PFSK-1 (cell line): ENCODE measurements around the gene CERS3.

ENCODE experiments used
- POLR2AphosphoS5 ChIP-seq: IDR thresholded peaks from 2 replicates; pipeline ENCODE4 v1.6.1; 2012; ENCODE audit warnings: low read depth, mild to moderate bottlenecking, control low read depth, low read length, moderate library complexity
- SIN3A ChIP-seq: IDR thresholded peaks from 2 replicates; pipeline ENCODE4 v1.6.1; 2012; ENCODE audit warnings: mild to moderate bottlenecking, low read length, moderate library complexity, borderline replicate concordance; ENCODE audit not compliant: insufficient read depth
- TAF1 ChIP-seq: IDR thresholded peaks from 2 replicates; pipeline ENCODE4 v1.6.1; 2012; ENCODE audit warnings: low read length, control low read depth, borderline replicate concordance; ENCODE audit not compliant: insufficient read depth

DNA sequence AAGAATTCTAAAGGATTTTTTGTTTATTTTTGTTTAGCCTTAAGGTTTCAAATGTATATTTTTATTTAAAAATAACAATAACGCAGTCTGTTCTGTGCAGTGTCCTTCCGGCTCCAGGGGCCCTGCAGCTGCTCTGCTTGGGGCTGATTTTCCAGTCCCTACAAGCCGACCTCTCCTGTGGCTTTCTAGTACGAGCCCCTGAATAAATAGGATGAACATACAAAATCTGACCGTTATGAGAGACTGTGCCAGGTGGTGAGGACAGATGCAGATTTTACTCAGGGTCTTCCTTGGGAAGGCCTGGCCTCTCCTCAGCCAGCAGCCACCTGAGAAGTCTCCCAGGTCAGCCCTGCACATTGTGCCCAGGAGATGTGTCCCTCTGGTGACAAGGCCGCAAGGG, 127.8 kb downstream of the CERS3 start:
- TF ChIP-seq POLR2AphosphoS5 (no peak), TAF1 (no peak), SIN3A (no peak)
